GM23338 (cell line): ENCODE measurements around the gene TMEM151B. TPM values are rescaled to one million over a fixed set of nuclear protein-coding genes. Genes with fewer than 3 reads are reported as not detected.

Experiments used
- ATAC-seq: fragments of 200-7000 bp; cut with Tn5 transposase; 3 replicates; pipeline ENCODE4 v1.9.1; 2020
- DNase-seq: peaks from one replicate; pipeline ENCODE4 v3.0.0-alpha.2; 2015; ENCODE audit warnings: low spot score
- H2AFZ ChIP-seq: fragments of 200-600 bp; sonication (generic); 2 replicates; pipeline ENCODE4 v1.8.0; 2016; ENCODE audit warnings: antibody characterized with exemption, mild to moderate bottlenecking, moderate library complexity
- H3F3A ChIP-seq: fragments of 200-600 bp; sonication (generic); replicated peaks from 2 replicates; pipeline ENCODE4 v1.8.0; 2017; ENCODE audit warnings: antibody characterized with exemption, mixed run types, low read depth
- H3K27ac ChIP-seq: fragments of 200-600 bp; sonication (generic); 2 replicates; pipeline ENCODE4 v1.6.1; 2016; ENCODE audit warnings: low read depth
- H3K27me3 ChIP-seq: fragments of 200-600 bp; sonication (generic); 2 replicates; pipeline ENCODE4 v1.8.0; 2016; ENCODE audit warnings: mild to moderate bottlenecking, mixed run types, moderate library complexity; ENCODE audit not compliant: insufficient read depth
- H3K36me3 ChIP-seq: fragments of 200-600 bp; sonication (generic); 2 replicates; pipeline ENCODE4 v1.8.0; 2016; ENCODE audit warnings: mild to moderate bottlenecking; ENCODE audit not compliant: insufficient read depth
- H3K4me1 ChIP-seq: fragments of 200-600 bp; sonication (generic); 2 replicates; pipeline ENCODE4 v1.8.0; 2016; ENCODE audit warnings: mild to moderate bottlenecking, moderate library complexity; ENCODE audit not compliant: insufficient read depth
- H3K4me2 ChIP-seq: fragments of 200-600 bp; sonication (generic); 2 replicates; pipeline ENCODE4 v1.7.1; 2017; ENCODE audit warnings: mixed run types
- H3K4me3 ChIP-seq: fragments of 200-600 bp; sonication (generic); 2 replicates; pipeline ENCODE4 v1.6.1; 2016; ENCODE audit warnings: mixed run types
- H3K79me2 ChIP-seq: fragments of 200-600 bp; sonication (generic); replicated peaks from 2 replicates; pipeline ENCODE4 v1.8.0; 2017; ENCODE audit warnings: mild to moderate bottlenecking; ENCODE audit not compliant: insufficient read depth
- H3K9me2 ChIP-seq: fragments of 200-600 bp; sonication (generic); 2 replicates; pipeline ENCODE4 v1.8.0; 2017; ENCODE audit not compliant: insufficient read depth
- H4K20me1 ChIP-seq: fragments of 200-600 bp; sonication (generic); replicated peaks from 2 replicates; pipeline ENCODE4 v1.8.0; 2017; ENCODE audit warnings: mild to moderate bottlenecking; ENCODE audit not compliant: insufficient read depth
- H3K27ac Mint-ChIP-seq: 2 replicates; pipeline ENCODE4 v1.8.0; 2020; ENCODE audit warnings: inconsistent platforms, mild to moderate bottlenecking, moderate library complexity, mixed read lengths
- H3K27me3 Mint-ChIP-seq: 3 replicates; pipeline ENCODE4 v1.8.0; 2022; ENCODE audit warnings: low read depth, mild to moderate bottlenecking, moderate library complexity, mixed read lengths, inconsistent platforms; ENCODE audit not compliant: insufficient read depth, poor library complexity
- H3K36me3 Mint-ChIP-seq: 3 replicates; pipeline ENCODE4 v1.8.0; 2021; ENCODE audit warnings: low read depth, mild to moderate bottlenecking, inconsistent platforms, moderate library complexity, mixed read lengths
- H3K4me1 Mint-ChIP-seq: 3 replicates; pipeline ENCODE4 v1.8.0; 2020; ENCODE audit warnings: mild to moderate bottlenecking, inconsistent platforms, mixed read lengths
- H3K4me3 Mint-ChIP-seq: 3 replicates; pipeline ENCODE4 v1.8.0; 2021; ENCODE audit warnings: moderate library complexity, mild to moderate bottlenecking, inconsistent platforms, mixed read lengths
- H3K9me3 Mint-ChIP-seq: 3 replicates; pipeline ENCODE4 v1.8.0; 2020; ENCODE audit warnings: moderate library complexity, mild to moderate bottlenecking, inconsistent platforms, mixed read lengths
- CREB1 ChIP-seq: fragments of 250-450 bp; sonication (Bioruptor Pico); IDR thresholded peaks from 2 replicates; pipeline ENCODE4 v1.5.0; 2020; ENCODE audit warnings: low read depth, mild to moderate bottlenecking, moderate library complexity
- ETS1 ChIP-seq: IDR thresholded peaks from 2 replicates; pipeline ENCODE4 v1.6.1; 2016; ENCODE audit warnings: antibody characterized with exemption
- EZH2 ChIP-seq: fragments of 200-600 bp; sonication (generic); IDR thresholded peaks from one replicate; pipeline ENCODE4 v1.8.0; 2017; ENCODE audit warnings: antibody characterized with exemption, mild to moderate bottlenecking, low read depth; ENCODE audit not compliant: unreplicated experiment
- JUNB ChIP-seq: IDR thresholded peaks from one replicate; pipeline ENCODE4 v1.6.1; 2016; ENCODE audit warnings: antibody characterized with exemption; ENCODE audit not compliant: unreplicated experiment
- POLR2AphosphoS5 ChIP-seq: IDR thresholded peaks from 2 replicates; pipeline ENCODE4 v1.6.1; 2016; ENCODE audit warnings: antibody characterized with exemption, low read depth
- REST ChIP-seq: IDR thresholded peaks from one replicate; pipeline ENCODE4 v1.6.1; 2018; ENCODE audit warnings: antibody characterized with exemption; ENCODE audit not compliant: unreplicated experiment
- STAT1 ChIP-seq: IDR thresholded peaks from one replicate; pipeline ENCODE4 v1.6.1; 2016; ENCODE audit warnings: antibody characterized with exemption; ENCODE audit not compliant: unreplicated experiment
- ZNF331 ChIP-seq: fragments of 250-450 bp; sonication (Bioruptor Pico); IDR thresholded peaks from 2 replicates; pipeline ENCODE4 v1.5.0; 2020; ENCODE audit warnings: low read depth, mild to moderate bottlenecking, moderate library complexity
- polyA plus RNA-seq: library from polyadenylated mRNA; unstranded; fragments of >200 nt; fragmentation: Nextera tagmentation; extraction: Ambion mirVana; gene quantifications from 2 replicates; pipeline ENCODE4 v1.2.1, GENCODE V29; 2016
- total RNA-seq: library from RNA; depleted of rRNA; stranded (reverse); fragments of >200 nt; shearing (Covaris generic); gene quantifications from 2 replicates; pipeline ENCODE4 v1.2.3, GENCODE V29; 2014
- TF ChIP-seq, protein P1 (sequence below): fragments of 250-450 bp; sonication (Bioruptor Pico); IDR thresholded peaks from 2 replicates; pipeline ENCODE4 v1.5.0; 2020; ENCODE audit warnings: mild to moderate bottlenecking, moderate library complexity

TMEM151B gene
- total and polyA plus RNA-seq, 2 experiments from 2014 or later: 0.91 to 14.6 TPM

DNA sequence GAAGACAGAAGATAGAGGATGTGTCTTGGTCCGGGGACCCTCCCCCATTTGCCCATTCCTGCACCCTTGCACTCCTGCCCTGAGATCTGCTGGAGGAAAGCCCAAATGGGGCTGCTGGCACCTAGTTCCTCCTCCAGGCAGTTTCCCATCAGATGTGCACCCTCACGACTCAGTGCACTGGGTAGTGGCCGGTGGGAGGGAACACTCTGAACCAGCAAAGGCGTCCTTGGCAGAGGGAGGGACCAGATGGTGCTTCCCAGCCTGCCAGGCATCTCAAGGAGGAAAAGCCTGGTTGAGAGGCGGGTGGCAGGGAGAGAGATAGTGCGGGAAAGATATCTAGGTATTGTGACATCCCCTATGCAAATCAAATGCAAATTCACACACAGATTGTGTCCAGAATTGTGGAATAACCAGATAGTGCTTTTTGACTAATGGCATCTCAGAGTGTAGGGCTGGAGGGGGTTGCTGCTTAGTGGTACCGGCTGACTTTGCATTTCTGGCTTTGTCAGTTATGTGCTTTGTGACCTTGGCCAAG, 19.5 kb downstream of the TMEM151B start (continued):
- TF ChIP-seq REST (no peak), JUNB (no peak), ETS1 (no peak)

DNA sequence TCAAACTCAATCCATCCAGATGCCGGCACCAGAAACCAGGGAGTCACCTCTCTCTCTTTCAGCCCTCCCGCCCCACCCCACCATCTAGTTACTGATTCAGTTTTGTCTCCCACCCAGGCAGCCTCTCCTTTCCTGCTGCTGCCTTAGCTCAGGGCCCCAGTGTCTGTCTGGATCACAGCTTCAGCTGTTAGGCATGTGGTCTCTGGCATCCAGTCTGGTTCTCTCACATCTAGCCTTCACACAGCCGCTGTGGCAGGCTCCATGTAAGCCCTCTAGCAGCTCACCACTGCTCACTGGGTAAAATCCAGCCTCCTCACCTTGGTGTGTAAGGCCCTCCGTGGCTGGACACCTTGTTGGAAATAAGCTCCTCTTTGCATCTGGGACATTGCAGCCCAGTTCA, 21.6 kb downstream of the TMEM151B start:
- Histone ChIP-seq H3K27me3 (peaks cover 17% of the 10 kb centered on the region), H3K4me2 (no peak overlapping the region), H3K79me2 (no peaks in the 10 kb centered on the region), H3K4me3 (no peak overlapping the region), H3K9me2 (no peaks in the 10 kb centered on the region), H2AFZ (no peak overlapping the region), H4K20me1 (no peaks in the 10 kb centered on the region), H3K27ac (no peak overlapping the region), H3K36me3 (no peaks in the 10 kb centered on the region), H3K4me1 (no peaks in the 10 kb centered on the region; the same call in 1 of the 2 replicates), H3F3A (no peaks in the 10 kb centered on the region)
- Mint-ChIP-seq H3K4me3 (no peak overlapping the region), H3K4me1 (peaks cover 4% of the 10 kb centered on the region), H3K27ac (no peak overlapping the region), H3K9me3 (no peaks in the 10 kb centered on the region; the same call in 2 of the 3 replicates), H3K27me3 (peaks cover 26% of the 10 kb centered on the region), H3K36me3 (no peaks in the 10 kb centered on the region)
- ATAC-seq (no peak), DNase-seq (no peak)
- TF ChIP-seq, protein P1, sequence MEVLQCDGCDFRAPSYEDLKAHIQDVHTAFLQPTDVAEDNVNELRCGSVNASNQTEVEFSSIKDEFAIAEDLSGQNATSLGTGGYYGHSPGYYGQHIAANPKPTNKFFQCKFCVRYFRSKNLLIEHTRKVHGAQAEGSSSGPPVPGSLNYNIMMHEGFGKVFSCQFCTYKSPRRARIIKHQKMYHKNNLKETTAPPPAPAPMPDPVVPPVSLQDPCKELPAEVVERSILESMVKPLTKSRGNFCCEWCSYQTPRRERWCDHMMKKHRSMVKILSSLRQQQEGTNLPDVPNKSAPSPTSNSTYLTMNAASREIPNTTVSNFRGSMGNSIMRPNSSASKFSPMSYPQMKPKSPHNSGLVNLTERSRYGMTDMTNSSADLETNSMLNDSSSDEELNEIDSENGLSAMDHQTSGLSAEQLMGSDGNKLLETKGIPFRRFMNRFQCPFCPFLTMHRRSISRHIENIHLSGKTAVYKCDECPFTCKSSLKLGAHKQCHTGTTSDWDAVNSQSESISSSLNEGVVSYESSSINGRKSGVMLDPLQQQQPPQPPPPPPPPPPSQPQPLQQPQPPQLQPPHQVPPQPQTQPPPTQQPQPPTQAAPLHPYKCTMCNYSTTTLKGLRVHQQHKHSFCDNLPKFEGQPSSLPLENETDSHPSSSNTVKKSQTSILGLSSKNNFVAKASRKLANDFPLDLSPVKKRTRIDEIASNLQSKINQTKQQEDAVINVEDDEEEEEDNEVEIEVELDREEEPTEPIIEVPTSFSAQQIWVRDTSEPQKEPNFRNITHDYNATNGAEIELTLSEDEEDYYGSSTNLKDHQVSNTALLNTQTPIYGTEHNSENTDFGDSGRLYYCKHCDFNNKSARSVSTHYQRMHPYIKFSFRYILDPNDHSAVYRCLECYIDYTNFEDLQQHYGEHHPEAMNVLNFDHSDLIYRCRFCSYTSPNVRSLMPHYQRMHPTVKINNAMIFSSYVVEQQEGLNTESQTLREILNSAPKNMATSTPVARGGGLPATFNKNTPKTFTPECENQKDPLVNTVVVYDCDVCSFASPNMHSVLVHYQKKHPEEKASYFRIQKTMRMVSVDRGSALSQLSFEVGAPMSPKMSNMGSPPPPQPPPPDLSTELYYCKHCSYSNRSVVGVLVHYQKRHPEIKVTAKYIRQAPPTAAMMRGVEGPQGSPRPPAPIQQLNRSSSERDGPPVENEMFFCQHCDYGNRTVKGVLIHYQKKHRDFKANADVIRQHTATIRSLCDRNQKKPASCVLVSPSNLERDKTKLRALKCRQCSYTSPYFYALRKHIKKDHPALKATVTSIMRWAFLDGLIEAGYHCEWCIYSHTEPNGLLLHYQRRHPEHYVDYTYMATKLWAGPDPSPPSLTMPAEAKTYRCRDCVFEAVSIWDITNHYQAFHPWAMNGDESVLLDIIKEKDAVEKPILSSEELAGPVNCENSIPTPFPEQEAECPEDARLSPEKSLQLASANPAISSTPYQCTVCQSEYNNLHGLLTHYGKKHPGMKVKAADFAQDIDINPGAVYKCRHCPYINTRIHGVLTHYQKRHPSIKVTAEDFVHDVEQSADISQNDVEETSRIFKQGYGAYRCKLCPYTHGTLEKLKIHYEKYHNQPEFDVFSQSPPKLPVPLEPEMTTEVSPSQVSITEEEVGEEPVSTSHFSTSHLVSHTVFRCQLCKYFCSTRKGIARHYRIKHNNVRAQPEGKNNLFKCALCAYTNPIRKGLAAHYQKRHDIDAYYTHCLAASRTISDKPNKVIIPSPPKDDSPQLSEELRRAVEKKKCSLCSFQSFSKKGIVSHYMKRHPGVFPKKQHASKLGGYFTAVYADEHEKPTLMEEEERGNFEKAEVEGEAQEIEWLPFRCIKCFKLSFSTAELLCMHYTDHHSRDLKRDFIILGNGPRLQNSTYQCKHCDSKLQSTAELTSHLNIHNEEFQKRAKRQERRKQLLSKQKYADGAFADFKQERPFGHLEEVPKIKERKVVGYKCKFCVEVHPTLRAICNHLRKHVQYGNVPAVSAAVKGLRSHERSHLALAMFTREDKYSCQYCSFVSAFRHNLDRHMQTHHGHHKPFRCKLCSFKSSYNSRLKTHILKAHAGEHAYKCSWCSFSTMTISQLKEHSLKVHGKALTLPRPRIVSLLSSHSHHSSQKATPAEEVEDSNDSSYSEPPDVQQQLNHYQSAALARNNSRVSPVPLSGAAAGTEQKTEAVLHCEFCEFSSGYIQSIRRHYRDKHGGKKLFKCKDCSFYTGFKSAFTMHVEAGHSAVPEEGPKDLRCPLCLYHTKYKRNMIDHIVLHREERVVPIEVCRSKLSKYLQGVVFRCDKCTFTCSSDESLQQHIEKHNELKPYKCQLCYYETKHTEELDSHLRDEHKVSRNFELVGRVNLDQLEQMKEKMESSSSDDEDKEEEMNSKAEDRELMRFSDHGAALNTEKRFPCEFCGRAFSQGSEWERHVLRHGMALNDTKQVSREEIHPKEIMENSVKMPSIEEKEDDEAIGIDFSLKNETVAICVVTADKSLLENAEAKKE (CRISPR knock-in tag): no peak
- TF ChIP-seq ZNF331 (CRISPR knock-in tag): no peak
- no peak for TF ChIP-seq POLR2AphosphoS5
- TF ChIP-seq REST: no peak
- TF ChIP-seq ETS1: no peak
- no peak for TF ChIP-seq CREB1 (CRISPR knock-in tag)
- no peak for TF ChIP-seq EZH2
- TF ChIP-seq STAT1: no peak
